GM18858 (cell line): ENCODE data around the gene APEX2.
"Not testable (repeated sequence)": the region's sequence is repeated elsewhere in the genome, so short reads cannot be mapped to it uniquely, and the experiment has no call there.

Experiments
- ATAC-seq: cut with Tn5 transposase; IDR thresholded peaks from one replicate; pipeline ENCODE4 v1.9.1; 2021; ENCODE audit not compliant: unreplicated experiment

The APEX2 gene

DNA sequence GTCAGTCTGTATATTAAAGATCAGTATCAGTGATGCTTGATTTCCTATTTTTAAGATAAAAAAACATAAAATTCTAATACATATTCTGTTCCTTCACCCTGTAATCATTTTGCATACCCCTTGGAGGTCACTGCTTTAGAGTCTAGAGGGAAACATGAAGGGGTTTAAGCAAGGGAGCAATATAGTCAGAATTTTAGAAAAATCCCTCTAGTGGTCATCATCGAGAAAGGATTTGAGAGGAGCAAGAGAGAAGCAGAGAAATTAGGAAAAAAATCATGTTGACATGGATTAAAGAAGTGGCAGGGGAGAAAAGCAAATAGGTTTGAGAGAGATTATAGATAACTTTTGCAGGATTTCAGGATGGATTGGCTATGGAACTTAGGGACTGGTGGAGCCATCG, 11.1 kb downstream of the APEX2 start:
- ATAC-seq = no peak

DNA sequence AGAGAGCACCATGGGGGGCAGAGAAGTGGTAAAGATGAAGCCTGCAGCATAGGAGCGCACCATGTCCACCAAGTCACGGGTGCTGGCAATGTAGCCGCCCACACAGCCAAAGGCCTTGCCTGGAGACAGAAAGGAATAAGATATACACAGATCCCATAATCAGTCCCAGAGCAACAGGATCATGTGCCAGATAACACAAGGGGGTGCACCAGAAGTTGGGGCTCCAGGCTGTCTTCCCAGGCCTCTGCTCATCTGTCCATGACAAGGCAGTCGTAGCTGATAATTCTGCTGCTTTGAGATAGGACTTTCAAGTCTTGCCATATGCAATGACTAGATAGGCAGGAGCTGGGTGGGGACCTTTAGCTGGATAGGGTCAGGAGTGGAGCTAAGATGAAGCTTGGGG, 14.7 kb downstream of the APEX2 start:
- ATAC-seq = no peak

DNA sequence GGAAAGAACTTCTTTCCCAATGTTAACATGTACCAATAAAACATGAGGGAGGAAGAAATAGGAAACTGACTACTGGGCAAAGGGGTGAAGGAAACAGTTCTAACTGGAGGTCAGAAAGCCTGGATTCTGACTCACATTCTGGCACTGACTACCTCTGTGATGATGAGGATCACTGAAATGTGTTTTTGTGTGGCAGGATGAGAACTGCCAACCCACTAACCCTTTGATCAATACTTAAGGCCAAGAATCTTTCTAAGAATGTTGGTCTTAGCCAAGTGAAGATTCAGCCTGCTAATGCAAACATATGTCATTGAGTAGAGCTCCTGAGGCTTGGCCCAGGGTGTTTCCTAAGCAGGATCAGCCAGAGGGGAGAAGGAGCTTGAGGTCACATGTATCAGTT, 26.0 kb downstream of the APEX2 start:
- ATAC-seq = no peak

DNA sequence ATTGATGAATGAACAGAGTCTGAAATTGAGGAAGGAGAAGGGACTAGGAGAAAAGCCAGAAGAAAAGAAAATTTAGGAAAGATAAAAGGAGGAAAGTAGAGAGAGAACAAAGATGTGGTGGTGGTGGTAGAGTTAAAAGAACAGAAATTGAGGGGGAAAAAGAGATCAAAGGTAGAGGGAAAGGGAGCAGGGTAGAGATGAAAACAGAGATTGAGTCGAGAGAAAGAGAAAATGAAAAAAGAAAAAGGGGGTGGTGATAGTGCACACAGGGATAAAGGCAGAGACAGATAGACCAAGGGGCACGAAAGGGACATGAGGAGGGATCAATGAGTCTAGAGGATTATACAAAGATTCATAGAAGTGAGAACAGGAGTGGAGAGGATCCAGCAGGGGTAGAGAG, 26.7 kb downstream of the APEX2 start:
- no peak for ATAC-seq

DNA sequence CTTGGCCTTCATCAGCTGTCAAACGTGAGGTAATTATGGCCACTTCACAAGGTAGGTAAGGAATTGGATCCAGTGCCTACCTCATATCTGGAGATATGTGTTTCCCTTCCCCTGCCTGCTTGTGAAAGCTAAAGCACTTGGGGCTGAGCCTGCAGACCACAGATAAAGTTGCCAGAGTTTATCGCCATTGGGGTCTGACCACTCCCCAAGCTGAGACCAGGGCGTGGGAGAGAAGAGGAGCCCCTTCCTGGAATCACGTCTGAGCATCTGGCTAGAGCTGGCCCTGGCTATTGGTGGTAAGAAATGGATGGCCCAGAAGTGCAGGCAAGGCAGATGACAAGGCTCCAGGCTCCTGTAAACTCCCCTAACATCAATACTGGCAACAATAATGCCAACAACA, 27.9 kb downstream of the APEX2 start:
- no peak for ATAC-seq

DNA sequence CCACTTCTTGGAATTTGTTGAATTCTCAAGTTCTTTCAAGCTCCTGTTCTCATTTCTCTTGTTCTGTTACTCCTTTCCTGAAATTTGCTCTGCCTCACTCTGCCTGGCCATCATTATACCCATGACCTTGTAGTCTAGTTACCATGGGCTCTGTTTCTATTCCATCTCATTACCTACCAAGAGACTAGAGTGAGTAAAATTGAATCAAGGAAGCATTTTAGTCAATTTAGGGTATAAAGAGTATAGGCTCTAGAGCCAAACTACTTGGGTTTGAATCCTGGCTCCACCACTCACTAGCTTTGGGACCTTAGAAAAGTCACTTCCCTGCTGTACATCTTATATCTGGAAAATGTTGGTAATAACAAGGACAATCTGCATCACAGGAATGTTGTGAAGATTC, 28.4 kb downstream of the APEX2 start:
- no peak for ATAC-seq

DNA sequence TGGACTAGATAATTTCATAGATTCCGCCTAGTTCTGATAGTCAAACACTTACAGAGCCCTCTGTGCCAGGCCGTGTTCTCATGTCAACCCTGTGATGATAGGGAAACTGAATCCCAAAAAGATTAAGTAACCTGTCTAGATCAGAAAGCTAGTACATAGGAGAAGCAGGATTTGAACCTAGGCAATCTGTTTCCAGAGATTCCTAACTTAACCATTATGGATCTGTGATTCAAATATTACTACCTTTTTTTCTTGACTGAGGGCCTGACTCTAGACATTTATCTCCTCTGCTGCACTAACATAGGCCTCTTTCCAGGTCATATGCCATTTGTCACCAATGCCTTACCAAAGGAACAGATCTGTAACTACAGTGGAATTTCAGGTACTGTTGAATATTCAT, 29.1 kb downstream of the APEX2 start:
- no peak for ATAC-seq

DNA sequence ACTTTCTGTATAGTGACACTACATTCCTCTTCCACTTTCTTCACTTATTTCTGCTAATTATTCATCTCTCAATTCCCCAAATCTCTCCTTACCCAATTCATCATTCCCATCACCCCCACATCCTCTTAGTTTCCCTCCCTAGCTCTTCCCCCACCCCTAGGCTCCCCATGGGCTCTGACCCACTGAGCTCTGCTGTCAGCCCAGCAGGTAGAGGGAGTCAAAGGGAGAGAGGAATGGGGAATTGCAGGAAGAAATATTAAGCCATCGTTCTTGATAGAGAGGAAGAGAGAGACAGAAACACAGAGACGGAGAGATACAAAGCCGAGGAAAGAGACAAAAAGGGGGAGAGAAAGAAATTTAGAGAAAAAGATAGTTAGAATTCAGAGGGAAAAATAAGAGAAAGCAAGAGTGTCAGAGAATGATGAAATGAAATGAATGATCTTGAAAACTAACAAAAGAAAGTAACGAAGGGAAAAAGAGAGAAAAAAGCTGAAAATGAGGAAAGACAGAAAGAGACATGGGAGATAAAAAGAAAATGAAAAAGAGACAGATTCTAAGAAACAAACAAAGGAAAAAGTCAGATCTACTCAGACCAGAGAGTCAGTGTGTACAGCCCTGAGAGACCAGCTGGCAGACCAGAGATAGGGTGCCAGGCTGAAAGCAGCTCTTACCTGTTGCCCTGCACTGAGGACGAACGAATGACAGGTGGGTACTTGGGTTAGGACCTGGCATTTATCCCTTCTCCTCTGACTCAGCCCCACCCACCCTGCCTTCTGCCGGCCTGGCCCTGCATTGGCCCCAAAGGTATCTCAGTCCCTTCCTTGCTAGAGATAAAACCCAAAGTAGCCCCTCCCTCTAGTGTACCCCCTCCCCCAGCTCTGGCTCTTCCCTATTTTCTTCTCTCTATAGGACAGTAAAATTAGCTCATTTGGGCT, 30.4 kb downstream of the APEX2 start, which contains the start of gene ALAS2:
Gene ALAS2 (minus strand): TSS at position 707 of the 935 bp plus-strand sequence. CDS start 4,977 bp downstream, outside the sequence.
- no peak for ATAC-seq

DNA sequence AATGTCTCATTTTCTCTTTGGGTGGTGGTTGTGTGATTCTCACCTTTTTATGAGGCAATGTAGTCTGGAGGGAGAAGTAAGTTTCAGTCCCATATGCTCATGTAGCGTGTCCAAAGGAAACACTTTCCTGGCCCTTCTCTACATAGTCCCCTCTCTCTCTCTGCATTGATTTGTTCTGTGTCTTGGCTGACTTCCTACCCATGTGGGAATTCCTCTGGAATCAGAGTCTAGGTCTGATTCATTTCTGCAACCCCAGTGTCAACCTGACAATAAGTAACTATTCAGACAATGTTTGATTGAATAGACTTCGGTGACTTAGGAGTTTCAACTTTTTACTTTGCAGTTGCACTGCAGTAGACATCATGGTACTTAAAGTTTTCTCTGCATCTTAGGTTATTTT, 33.3 kb downstream of the APEX2 start:
- no peak for ATAC-seq

DNA sequence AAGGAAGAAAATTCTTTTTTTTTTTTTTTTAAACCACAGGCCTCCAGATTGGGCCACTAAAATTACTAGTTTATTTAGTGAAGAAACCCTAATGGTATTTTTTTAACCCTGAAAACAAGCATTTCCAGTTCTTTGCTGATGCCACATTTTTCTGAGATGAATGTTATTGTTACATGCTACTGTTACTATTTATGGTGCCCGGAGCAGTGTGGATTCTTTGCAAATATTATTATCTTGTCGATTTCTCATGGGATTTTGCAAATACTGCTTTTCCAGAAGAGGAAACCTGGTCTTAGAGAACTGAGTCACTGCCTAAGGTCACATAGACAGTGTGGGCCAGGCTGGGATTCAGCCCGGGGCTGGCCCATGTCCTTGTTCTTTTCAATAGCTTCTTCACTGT, 39.3 kb downstream of the APEX2 start:
- ATAC-seq = no peak

DNA sequence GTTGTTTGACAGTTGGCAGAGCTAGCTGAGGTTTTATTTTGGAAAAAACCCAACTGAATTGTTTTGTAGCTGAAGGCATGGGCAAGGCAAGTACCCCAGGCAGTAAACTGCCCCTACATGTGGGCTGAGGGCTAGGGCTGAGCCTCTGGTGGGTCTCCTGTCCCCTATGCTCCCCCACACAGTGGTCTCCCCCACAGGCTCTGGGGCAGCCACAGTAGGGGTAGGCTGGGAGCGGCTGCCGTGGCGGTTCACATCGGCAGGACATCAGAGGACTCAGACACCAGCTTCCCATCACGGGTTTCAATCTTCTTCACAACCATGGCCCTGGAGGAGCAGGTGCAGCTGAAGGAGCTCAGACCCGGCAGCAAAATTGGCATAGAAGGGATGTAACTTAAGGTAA, 41.4 kb downstream of the APEX2 start:
- no peak for ATAC-seq

DNA sequence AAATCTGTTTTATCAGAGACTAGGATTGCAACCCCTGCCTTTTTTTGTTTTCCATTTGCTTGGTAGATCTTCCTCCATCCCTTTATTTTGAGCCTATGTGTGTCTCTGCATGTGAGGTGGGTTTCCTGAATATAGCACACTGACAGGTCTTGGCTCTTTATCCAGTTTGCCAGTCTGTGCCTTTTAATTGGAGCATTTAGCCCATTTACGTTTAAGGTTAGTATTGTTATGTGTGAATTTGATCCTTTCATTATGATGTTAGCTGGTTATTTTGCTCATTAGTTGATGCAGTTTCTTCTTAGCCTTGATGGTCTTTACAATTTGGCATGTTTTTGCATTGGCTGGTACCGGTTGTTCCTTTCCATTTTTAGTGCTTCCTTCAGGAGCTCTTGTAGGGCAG, 50.4 kb downstream of the APEX2 start:
- ATAC-seq = not testable (repeated sequence)

DNA sequence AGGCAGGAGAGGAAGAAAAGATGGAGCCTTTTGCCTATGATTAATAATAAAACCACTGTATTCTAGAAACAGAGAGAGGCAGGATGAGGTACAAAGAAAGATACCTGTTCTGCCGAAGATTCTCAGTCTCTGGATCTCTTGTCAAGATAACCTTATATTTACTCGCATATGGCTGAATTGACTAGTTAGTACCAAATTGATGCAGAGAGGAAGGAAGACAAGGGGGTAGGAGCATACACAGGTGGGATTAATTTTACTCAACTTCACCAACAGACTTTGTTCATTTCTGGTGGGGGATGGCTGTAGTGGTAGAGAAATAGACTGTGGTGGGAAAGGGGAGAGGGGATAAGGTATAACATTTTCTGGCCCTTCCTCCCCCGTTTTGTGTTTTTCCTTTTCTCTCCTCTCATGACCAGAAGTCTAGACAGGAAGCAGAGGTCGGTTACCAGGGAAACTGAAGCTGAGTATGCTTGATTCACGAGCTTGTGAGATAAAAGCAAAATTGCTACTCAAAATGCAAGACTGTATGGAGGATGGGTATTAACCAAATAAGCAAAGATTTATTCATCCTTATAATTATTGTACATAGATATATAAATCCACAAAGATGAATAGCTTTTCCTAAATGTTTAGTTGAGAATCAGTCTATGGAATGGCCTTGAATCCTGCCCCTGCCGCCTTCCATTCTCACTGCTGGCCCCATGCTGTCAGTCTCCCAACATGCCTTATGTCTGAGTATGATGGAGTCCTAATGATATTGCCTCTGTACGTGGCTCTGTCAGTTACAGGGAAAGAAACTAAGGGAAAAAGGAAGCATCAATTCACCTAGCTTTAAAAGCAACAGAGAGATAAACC, 56.9 kb downstream of the APEX2 start:
- peak; percentile 27 for ATAC-seq

DNA sequence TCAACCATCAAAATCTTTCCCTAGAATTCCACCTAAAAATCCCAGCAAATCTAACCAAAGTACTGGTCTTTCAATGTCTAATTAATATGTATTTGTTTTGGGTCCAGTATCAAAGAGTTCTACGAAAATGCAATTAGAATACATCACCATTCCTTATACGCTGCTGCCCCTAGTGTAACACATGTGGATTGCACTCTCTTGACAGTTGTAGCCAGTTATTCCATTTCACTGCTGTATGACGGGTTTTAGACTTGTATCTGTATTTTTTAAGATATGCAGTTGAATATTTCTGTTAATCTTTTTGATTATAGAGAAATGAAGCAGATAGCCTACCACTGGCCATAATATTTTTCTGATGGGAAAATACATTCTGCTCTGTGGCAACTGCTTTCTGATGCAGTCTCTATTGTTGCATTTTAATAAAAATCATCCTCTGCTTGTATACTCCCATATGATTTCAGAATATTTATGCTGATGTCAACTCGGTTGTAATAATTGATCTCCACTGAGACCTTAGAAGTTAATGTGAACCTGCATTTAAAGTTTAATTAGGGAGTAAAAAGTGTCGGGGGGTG, 57.6 kb downstream of the APEX2 start:
- ATAC-seq = peak; percentile 51
